ENCODE results near the gene CADM2. TPM values are rescaled to one million over a fixed set of nuclear protein-coding genes. Genes with fewer than 3 reads are reported as not detected.

Gene CADM2
- total RNA-seq, 6 donors from 2014 or later, result under 0.01 to 4.6 (median 1.2) TPM

DNA sequence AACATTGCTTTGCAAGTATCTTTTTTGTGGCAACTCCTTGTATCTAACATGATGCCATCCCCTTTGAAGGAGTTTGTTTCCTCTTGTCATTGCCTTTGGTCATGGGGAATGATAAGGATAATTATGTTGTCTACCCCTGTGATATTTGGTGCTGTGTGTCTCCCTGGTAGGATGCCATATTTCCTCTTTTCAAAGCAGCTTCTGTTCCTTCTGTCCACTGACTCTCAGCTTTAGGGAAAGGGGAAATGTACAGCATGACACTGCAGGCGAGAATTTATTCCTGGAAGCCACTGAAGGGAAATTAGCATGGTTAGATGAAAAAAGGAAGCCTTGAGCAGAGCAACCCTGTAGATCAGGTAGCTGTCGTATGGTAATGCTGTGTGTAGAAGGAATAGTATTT is 576.7 kb downstream of the CADM2 start:
- no peaks in the 10 kb centered on the region for H3K4me1 ChIP-seq
- no peak overlapping the region for H3K4me3 ChIP-seq
- 38 to 43% methylated on average over 2 of the region's 2 CpGs for WGBS, 2 donors
- H3K9me3 ChIP-seq, result no peaks in the 10 kb centered on the region
- no peak overlapping the region for H3K27ac ChIP-seq
- no peaks in the 10 kb centered on the region for H3K27me3 ChIP-seq
- TF ChIP-seq POLR2AphosphoS5 (IDR thresholded peaks at IDR 0.05), result no peak
- no peak for TF ChIP-seq POLR2A (IDR thresholded peaks at IDR 0.05)
- TF ChIP-seq EP300 (IDR thresholded peaks at IDR 0.05), result no peak
- TF ChIP-seq, protein P1, sequence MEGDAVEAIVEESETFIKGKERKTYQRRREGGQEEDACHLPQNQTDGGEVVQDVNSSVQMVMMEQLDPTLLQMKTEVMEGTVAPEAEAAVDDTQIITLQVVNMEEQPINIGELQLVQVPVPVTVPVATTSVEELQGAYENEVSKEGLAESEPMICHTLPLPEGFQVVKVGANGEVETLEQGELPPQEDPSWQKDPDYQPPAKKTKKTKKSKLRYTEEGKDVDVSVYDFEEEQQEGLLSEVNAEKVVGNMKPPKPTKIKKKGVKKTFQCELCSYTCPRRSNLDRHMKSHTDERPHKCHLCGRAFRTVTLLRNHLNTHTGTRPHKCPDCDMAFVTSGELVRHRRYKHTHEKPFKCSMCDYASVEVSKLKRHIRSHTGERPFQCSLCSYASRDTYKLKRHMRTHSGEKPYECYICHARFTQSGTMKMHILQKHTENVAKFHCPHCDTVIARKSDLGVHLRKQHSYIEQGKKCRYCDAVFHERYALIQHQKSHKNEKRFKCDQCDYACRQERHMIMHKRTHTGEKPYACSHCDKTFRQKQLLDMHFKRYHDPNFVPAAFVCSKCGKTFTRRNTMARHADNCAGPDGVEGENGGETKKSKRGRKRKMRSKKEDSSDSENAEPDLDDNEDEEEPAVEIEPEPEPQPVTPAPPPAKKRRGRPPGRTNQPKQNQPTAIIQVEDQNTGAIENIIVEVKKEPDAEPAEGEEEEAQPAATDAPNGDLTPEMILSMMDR (IDR thresholded peaks at IDR 0.05), result no peak
- ATAC-seq (ENCODE audit: low FRiP score in 2 of 2) (no peak), DNase-seq (no peak)
- no peaks in the 10 kb centered on the region for H3K36me3 ChIP-seq

DNA sequence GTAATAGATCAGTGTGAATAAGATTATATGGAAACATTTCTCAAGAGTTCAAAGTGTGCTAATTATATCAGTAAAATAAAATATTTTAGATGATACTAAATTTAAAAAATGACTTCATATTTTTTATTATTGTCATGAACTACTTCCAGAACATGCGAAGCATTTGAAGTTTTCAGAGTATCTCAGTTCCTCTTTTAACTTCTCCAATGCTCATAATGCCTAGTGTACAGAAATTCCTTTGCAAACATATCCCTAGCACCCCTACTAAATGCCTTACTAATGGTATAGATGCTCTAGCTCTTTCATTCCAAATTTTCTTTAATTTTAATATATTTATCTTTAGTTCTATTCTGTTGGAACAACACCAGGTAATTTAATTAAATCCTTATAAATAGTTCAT is 580.4 kb downstream of the CADM2 start:
- no peaks in the 10 kb centered on the region for H3K27me3 ChIP-seq
- no peak for DNase-seq
- H3K4me1 ChIP-seq, result no peaks in the 10 kb centered on the region
- TF ChIP-seq POLR2AphosphoS5 (IDR thresholded peaks at IDR 0.05), result no peak
- TF ChIP-seq POLR2A (IDR thresholded peaks at IDR 0.05), result no peak
- no peaks in the 10 kb centered on the region for H3K9me3 ChIP-seq
- no peak overlapping the region for H3K4me3 ChIP-seq
- H3K36me3 ChIP-seq, result no peaks in the 10 kb centered on the region
- no peak for ATAC-seq (ENCODE audit: low FRiP score in 2 of 2)
- no peak overlapping the region for H3K27ac ChIP-seq
- 62 to 76% methylated on average over 1 of the region's 1 CpG for WGBS, 2 donors

DNA sequence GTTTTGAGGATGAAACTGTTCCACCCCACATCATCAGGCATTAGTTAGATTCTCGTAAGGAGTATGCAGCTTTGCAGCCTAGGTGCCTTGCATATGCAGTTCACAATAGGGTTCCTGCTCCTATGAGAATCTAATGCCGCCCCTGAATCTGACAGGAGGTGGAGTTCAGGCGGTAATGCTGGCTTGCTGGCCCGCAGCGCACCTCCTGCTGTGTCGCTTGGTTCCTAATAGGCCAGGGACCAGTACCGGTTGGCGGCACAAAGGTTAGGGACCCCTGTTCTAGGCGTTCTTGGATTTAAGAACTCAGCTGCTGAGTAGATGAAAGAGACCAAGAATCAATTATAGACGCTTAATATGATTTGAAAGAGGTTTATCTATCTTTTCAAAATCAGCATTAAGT is 595.4 kb downstream of the CADM2 start:
- no peak for TF ChIP-seq POLR2AphosphoS5 (IDR thresholded peaks at IDR 0.05)
- H3K4me3 ChIP-seq, result no peak overlapping the region
- H3K36me3 ChIP-seq, result no peaks in the 10 kb centered on the region
- no peaks in the 10 kb centered on the region for H3K4me1 ChIP-seq
- H3K27me3 ChIP-seq, result no peaks in the 10 kb centered on the region
- no peaks in the 10 kb centered on the region for H3K9me3 ChIP-seq
- DNase-seq (no peak), ATAC-seq (ENCODE audit: low FRiP score in 2 of 2) (no peak)
- 79 to 85% methylated on average over 8 to 10 of the region's 10 CpGs for WGBS, 2 donors
- H3K27ac ChIP-seq, result no peak overlapping the region

DNA sequence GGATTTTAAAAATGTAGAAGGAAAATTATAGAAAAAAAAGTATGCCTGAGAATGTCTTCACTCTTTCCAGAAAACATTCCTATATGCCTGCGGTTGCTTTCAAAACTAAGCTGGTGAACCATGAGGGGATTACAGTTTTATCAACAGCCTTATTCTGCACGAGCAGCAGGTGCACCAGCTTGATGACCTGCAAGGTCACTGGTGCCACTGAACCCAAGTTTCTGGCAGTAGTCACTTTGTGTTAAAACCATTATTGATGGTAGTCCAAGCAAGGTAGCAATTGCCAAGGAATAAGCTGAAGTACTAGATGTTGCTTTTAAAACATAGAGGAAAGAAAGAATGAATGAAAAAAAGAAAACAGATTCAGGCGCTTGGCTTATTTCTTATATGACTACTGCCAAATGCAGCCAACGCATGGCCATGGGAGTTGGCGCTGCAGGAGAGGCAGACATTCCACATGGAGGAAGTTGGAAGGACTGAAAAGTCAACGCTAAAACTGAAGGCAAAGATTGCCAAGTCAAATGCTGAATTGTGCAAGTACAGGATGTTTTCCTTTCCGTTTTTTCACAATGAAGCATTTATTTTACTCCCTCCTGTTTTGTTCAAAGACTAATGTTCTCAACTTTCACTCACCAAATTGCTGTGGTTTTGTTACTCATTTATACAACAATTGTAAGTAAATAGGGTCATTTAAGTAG is 601.4 kb downstream of the CADM2 start:
- Histone ChIP-seq H3K36me3 (no peaks in the 10 kb centered on the region), H3K4me3 (no peak overlapping the region), H3K4me1 (no peaks in the 10 kb centered on the region), H3K27me3 (no peaks in the 10 kb centered on the region), H3K27ac (no peak overlapping the region), H3K9me3 (no peaks in the 10 kb centered on the region)
- WGBS, 2 donors, result 43 to 56% methylated on average over 7 of the region's 7 CpGs
- ATAC-seq (ENCODE audit: low FRiP score in 2 of 2) (peak in 1 of 2 donors; percentile 38), DNase-seq (no peak)
- TF ChIP-seq EP300 (IDR thresholded peaks at IDR 0.05) (no peak), POLR2A (IDR thresholded peaks at IDR 0.05) (no peak), POLR2AphosphoS5 (IDR thresholded peaks at IDR 0.05) (no peak)
- TF ChIP-seq, protein P1 (IDR thresholded peaks at IDR 0.05), result no peak

DNA sequence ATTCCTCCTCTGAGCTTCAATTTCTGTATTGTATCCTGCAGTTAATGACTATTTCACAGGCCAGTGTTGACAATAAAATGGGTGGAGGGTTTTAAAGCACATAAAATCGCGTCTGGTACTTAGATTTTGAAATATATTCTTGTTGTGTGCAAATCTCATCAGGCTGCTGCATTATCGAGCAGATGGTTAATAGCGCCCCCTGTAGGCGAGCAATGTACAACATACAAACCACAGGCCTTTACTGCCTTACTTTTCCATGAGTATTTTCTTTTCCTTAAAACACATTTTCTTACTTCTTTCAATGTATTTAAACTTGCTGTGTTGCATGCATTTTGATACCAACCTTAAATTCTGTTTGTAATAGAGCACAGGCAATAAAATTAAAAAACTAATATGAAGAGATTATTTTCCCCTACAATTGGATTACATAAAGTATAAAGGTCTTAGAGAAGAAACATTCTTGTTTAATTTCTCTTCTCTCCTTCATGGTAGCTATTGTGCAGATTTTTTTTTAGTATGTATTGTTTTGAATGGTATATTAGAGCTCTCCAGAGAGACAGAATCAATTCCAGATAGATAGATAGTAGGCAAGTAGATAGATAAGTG is 608.4 kb downstream of the CADM2 start:
- Histone ChIP-seq H3K4me3 (no peak overlapping the region), H3K4me1 (no peaks in the 10 kb centered on the region), H3K36me3 (no peaks in the 10 kb centered on the region), H3K27ac (no peak overlapping the region), H3K27me3 (no peaks in the 10 kb centered on the region), H3K9me3 (no peaks in the 10 kb centered on the region)
- ATAC-seq (ENCODE audit: low FRiP score in 2 of 2) (peak in 1 of 2 donors; percentile 49), DNase-seq (peak in 1 of 2 donors; percentile 31)
- TF ChIP-seq POLR2A (IDR thresholded peaks at IDR 0.05) (no peak), POLR2AphosphoS5 (IDR thresholded peaks at IDR 0.05) (no peak)
- TF ChIP-seq, protein P1 (IDR thresholded peaks at IDR 0.05), result peak; percentile 11 to 50 (median 28)
- WGBS, 2 donors, result 7 to 11% methylated on average over 5 of the region's 5 CpGs

DNA sequence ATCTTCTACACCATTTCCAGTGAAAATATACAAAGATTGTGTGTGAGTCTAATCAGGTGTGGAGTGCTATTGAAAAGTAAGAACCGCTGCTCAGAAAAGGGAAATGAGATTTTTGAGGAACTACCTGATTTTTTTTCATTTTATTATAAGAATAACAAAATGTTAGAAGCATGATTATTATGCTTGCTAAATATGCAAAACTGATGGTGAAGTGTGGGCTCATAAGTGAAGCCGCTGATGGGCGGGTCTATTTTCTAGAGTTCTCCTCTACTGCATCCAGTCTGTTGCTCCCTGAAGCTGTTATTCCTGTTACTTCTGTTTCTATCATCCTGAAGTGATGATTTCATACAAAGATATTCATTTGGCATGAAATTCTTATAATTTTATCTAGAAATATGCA is 612.0 kb downstream of the CADM2 start:
- TF ChIP-seq EP300 (IDR thresholded peaks at IDR 0.05) (no peak), POLR2A (IDR thresholded peaks at IDR 0.05) (no peak), POLR2AphosphoS5 (IDR thresholded peaks at IDR 0.05) (no peak)
- TF ChIP-seq, protein P1 (IDR thresholded peaks at IDR 0.05), result no peak
- no peaks in the 10 kb centered on the region for H3K9me3 ChIP-seq
- H3K4me1 ChIP-seq, result no peaks in the 10 kb centered on the region
- 78 to 80% methylated on average over 3 of the region's 3 CpGs for WGBS, 2 donors
- no peak overlapping the region for H3K27ac ChIP-seq
- no peaks in the 10 kb centered on the region for H3K27me3 ChIP-seq
- no peaks in the 10 kb centered on the region for H3K36me3 ChIP-seq
- H3K4me3 ChIP-seq, result no peak overlapping the region
- DNase-seq (no peak), ATAC-seq (ENCODE audit: low FRiP score in 2 of 2) (no peak)

Data from upper lobe of left lung (tissue), 6 donors.